Prostate gland (tissue), 2 donors: ENCODE measurements around the gene F2RL2.

Experiments
- POLR2A ChIP-seq: fragments of 450-650 bp; IDR thresholded peaks from one replicate; pipeline ENCODE4 v1.6.1; 2016; ENCODE audit warnings: antibody characterized with exemption, mild to moderate bottlenecking
- TF ChIP-seq, protein P1 (sequence below), 4 experiments: fragments of 200-600 bp in 2 of 4; fragments of 450-650 bp in 2 of 4; sonication (generic) in 2 of 4; IDR thresholded peaks; 1 replicate in 3 of 4; 2 replicates in 1 of 4; pipeline ENCODE4 v1.5.1; 2016 to 2019; ENCODE audit warnings: antibody characterized with exemption in 4 of 4, mild to moderate bottlenecking in 2 of 4, moderate library complexity in 2 of 4

DNA sequence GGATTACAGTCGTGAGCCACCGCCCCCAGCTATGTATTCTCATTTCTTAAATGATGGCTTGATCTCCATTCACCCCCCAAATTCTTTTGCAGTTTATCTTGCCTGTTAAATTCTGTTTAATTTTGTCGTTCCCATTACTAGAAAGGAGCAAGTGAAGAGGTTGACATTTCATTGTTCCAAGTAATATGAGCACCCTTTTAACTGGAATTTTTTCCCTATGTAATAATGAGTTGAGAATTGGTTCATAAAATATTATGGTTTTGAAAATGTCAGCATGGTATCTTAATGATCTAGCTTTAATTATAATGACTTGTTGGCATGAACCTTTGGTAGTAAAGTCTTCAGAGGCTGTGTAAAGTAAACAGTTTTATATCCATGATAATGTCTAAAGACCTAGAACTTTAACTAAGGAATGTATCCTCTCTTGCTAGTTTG, 37.4 kb downstream of the F2RL2 start:
- TF ChIP-seq POLR2A = no peak
- TF ChIP-seq, protein P1, sequence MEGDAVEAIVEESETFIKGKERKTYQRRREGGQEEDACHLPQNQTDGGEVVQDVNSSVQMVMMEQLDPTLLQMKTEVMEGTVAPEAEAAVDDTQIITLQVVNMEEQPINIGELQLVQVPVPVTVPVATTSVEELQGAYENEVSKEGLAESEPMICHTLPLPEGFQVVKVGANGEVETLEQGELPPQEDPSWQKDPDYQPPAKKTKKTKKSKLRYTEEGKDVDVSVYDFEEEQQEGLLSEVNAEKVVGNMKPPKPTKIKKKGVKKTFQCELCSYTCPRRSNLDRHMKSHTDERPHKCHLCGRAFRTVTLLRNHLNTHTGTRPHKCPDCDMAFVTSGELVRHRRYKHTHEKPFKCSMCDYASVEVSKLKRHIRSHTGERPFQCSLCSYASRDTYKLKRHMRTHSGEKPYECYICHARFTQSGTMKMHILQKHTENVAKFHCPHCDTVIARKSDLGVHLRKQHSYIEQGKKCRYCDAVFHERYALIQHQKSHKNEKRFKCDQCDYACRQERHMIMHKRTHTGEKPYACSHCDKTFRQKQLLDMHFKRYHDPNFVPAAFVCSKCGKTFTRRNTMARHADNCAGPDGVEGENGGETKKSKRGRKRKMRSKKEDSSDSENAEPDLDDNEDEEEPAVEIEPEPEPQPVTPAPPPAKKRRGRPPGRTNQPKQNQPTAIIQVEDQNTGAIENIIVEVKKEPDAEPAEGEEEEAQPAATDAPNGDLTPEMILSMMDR (IDR thresholded peaks at IDR 0.05) = no peak
